ENCODE results near the gene HSF5. TPM values are rescaled to one million over a fixed set of nuclear protein-coding genes. Genes with fewer than 3 reads are reported as not detected.

HSF5 gene
- total RNA-seq, 1 donor from 2014 or later: 0.10 TPM

DNA sequence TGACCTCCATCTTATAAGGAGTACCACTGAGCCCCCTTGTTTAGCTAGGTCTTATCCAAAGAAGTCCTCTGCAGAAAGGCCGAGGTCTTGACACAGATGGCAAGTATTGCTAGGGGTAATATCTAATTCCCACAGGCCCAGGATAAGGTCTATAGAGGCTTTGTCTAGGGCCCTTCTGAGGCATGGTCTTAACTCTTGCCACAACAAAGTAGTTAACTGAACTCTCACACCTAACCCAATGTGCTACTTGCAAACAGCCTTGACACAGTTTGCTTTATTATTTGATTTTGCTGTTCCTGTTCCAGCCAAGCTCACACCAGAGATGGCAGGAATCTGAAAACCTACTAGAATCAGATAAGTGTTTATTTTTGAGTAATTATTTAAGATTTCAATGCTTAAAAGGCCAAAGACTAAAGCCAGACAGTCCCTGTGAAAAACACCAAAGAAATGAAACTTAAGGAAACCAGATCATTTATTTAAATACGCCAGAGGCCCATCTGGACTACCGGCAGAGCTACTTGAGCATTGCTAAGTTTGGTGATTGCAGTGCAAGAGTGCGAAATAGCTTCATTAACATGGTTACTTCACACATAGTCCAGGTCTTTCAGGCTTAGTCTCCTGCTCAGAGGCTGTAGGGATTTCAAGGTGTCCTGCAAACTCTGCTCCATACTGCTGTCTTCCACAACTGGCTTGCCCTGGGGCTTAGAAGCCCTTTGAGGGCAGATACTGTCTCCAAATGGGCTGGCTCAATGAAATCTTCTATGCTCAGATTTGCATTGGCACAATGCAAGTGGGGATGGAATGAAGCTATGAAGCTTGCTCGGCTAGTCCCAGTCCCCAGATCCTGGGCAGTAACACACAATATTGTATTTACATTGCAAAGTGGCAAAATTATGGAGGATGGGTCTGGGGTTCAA lies 107.7 kb downstream of the HSF5 start:
- Mint-ChIP-seq H3K4me1 (ENCODE audit: unreplicated experiment) (peaks cover 63% of the 10 kb centered on the region), H3K27ac (peak overlapping the region; percentile 61), H3K4me3 (peak overlapping the region; percentile 1), H3K27me3 (no peaks in the 10 kb centered on the region), H3K9me3 (no peaks in the 10 kb centered on the region), H3K36me3 (peaks cover 4% of the 10 kb centered on the region)
- TF ChIP-seq, protein P1, sequence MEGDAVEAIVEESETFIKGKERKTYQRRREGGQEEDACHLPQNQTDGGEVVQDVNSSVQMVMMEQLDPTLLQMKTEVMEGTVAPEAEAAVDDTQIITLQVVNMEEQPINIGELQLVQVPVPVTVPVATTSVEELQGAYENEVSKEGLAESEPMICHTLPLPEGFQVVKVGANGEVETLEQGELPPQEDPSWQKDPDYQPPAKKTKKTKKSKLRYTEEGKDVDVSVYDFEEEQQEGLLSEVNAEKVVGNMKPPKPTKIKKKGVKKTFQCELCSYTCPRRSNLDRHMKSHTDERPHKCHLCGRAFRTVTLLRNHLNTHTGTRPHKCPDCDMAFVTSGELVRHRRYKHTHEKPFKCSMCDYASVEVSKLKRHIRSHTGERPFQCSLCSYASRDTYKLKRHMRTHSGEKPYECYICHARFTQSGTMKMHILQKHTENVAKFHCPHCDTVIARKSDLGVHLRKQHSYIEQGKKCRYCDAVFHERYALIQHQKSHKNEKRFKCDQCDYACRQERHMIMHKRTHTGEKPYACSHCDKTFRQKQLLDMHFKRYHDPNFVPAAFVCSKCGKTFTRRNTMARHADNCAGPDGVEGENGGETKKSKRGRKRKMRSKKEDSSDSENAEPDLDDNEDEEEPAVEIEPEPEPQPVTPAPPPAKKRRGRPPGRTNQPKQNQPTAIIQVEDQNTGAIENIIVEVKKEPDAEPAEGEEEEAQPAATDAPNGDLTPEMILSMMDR (conservative IDR thresholded peaks at IDR 0.05): no peak
- DNase-seq (ENCODE audit: extremely low spot score, unreplicated experiment): no peak

DNA sequence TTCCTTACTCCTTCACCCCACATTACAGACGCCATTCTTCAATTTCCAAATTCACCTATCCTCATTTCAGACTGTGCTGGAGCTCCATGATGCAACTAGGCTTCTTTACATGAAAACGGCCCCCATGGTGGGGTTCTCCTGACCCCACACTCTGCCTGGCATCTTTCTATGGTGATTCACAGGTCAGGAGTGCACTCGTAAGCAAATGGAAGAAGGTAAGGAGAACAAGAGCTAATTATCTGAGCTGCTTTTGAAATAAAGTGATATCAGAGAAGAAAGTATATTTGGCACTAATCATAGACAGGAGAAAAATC lies 108.7 kb downstream of the HSF5 start:
- H3K27ac Mint-ChIP-seq: no peak overlapping the region
- H3K4me1 Mint-ChIP-seq (ENCODE audit: unreplicated experiment): peaks cover 57% of the 10 kb centered on the region
- no peaks in the 10 kb centered on the region for H3K27me3 Mint-ChIP-seq
- peaks cover 4% of the 10 kb centered on the region for H3K36me3 Mint-ChIP-seq
- TF ChIP-seq, protein P1 (conservative IDR thresholded peaks at IDR 0.05): no peak
- DNase-seq (ENCODE audit: extremely low spot score, unreplicated experiment): no peak
- H3K9me3 Mint-ChIP-seq: no peaks in the 10 kb centered on the region
- H3K4me3 Mint-ChIP-seq: no peak overlapping the region

DNA sequence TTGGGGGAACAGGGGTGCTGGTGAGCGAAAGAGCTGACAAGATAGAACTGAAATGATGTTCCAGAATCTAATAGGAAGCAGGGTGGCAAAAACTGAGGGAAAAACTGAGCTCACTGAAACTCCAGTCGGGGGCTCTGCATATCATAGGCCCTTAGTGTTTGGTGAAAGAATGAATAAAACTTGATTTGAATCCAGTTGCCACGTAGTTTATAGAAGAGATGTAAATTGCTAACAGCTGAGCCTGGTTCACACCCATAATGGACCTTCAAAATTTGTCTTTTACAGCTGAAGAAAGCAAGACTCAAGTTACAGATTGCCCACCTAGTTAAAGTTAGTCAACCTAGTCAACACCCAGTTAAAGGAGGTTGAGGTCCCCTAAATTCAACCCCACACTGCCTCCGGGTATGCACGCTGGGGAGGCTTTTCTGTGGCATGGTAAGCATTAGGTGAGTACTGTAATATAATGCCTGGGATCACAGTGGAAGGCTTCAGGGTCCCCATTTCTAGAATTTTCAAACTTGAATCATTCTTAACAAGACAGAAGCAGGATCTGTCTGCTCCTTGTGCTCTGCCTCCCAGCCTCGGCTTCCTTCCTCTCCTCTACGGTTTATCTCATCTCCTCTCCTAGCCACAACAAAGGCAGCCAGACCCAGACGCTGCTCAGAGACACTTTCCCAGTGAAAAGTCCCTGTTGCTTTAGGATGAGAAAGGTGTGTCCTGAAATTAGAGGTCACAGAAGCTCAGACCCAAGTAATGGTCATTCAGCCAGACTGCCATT lies 109.3 kb downstream of the HSF5 start:
- Mint-ChIP-seq H3K4me3 (no peak overlapping the region), H3K9me3 (no peaks in the 10 kb centered on the region), H3K27me3 (no peaks in the 10 kb centered on the region), H3K36me3 (peaks cover 4% of the 10 kb centered on the region), H3K27ac (no peak overlapping the region), H3K4me1 (ENCODE audit: unreplicated experiment) (peaks cover 52% of the 10 kb centered on the region)
- TF ChIP-seq, protein P1 (conservative IDR thresholded peaks at IDR 0.05): no peak
- DNase-seq (ENCODE audit: extremely low spot score, unreplicated experiment): no peak

DNA sequence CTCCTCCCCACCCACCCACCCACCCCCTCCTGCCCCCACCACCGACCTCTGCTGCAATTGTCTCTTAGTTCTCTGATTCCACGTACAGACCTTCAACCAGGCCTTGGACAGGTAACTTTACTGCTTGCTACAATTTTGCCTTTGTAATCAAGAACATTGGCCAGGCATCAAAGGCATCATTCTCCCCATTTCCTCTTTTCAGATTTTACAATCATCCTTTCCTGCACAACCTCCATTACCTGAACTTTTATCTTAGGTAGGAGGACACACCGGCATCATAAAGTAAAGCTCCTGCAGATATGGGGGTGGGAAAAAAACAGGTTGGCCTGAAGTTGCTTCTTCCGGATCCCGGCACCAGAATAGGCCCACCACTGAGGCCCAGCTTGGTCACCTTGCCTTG lies 110.5 kb downstream of the HSF5 start:
- peaks cover 45% of the 10 kb centered on the region for H3K4me1 Mint-ChIP-seq (ENCODE audit: unreplicated experiment)
- H3K27ac Mint-ChIP-seq: peak overlapping the region; percentile 86
- TF ChIP-seq, protein P1 (conservative IDR thresholded peaks at IDR 0.05): no peak
- no peaks in the 10 kb centered on the region for H3K9me3 Mint-ChIP-seq
- no peak overlapping the region for H3K4me3 Mint-ChIP-seq
- DNase-seq (ENCODE audit: extremely low spot score, unreplicated experiment): no peak
- no peaks in the 10 kb centered on the region for H3K27me3 Mint-ChIP-seq
- H3K36me3 Mint-ChIP-seq: peaks cover 4% of the 10 kb centered on the region

DNA sequence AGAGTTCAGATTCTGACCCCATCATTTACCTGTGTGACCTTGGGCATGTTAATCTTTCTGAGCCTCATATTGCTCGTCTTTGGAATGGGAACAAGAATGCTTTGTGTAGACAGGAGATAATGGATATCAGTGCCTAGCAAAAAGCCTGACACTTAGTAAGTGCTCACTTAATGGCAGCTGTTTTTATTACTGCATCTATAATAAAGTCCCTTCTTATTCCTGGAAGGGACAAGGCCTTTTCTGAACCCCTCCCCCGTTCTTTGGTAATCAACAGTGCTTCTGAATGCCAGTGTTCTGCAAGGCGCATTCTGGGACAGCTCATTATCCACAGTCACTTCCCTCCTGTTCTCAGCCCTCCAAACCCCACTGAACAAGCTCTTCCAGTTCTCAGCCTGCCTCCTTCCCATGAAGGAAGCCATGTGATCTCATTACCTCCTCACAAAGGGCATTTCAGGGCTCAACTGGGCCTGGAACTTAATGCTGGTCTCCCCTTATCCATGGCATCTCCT lies 111.1 kb downstream of the HSF5 start:
- H3K36me3 Mint-ChIP-seq: peaks cover 4% of the 10 kb centered on the region
- TF ChIP-seq, protein P1 (conservative IDR thresholded peaks at IDR 0.05): no peak
- H3K4me3 Mint-ChIP-seq: peak overlapping the region; percentile 72
- peak overlapping the region; percentile 86 for H3K27ac Mint-ChIP-seq
- no peak for DNase-seq (ENCODE audit: extremely low spot score, unreplicated experiment)
- H3K4me1 Mint-ChIP-seq (ENCODE audit: unreplicated experiment): peaks cover 40% of the 10 kb centered on the region
- H3K27me3 Mint-ChIP-seq: no peaks in the 10 kb centered on the region
- no peaks in the 10 kb centered on the region for H3K9me3 Mint-ChIP-seq

Measured in type B pancreatic cell (in vitro differentiated cells).